ENCODE measurements around the gene MRPL45.

Gene MRPL45

DNA sequence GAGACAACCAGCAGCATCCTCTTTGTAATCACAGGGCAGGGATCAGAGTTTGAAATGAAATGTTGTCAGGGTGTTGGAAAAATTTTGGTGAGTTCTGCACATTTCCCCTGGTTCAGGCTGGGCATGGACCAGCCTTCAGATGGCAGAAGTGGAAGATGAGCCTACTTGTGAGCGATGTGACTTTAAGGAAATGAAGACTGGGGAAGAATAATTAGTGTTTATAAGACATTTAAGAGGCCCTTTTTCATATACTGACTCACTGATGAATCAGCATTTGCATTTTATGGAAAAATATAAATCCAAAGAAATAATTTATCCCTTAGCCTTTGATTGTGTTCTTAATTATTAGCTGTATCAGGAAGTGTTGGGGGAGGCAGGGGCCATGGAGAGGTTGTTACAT is 25.9 kb downstream of the MRPL45 start:
- no peak for ATAC-seq
- TF ChIP-seq ZNF8 (CRISPR knock-in tag; IDR thresholded peaks at IDR 0.05) (no peak), BACH2 (CRISPR knock-in tag; IDR thresholded peaks at IDR 0.05; ENCODE audit: borderline replicate concordance) (no peak), ISL1 (CRISPR knock-in tag; IDR thresholded peaks at IDR 0.05) (no peak), TCF4 (CRISPR knock-in tag; IDR thresholded peaks at IDR 0.05; ENCODE audit: borderline replicate concordance) (no peak), ZFP30 (CRISPR knock-in tag; IDR thresholded peaks at IDR 0.05) (no peak), ZFP3 (CRISPR knock-in tag; IDR thresholded peaks at IDR 0.05) (no peak), SNAI2 (CRISPR knock-in tag; IDR thresholded peaks at IDR 0.05) (no peak), ARNTL (CRISPR knock-in tag; IDR thresholded peaks at IDR 0.05; ENCODE audit: borderline replicate concordance, low read depth) (no peak), ZNF70 (CRISPR knock-in tag; IDR thresholded peaks at IDR 0.05) (no peak)
- TF ChIP-seq, protein P1, sequence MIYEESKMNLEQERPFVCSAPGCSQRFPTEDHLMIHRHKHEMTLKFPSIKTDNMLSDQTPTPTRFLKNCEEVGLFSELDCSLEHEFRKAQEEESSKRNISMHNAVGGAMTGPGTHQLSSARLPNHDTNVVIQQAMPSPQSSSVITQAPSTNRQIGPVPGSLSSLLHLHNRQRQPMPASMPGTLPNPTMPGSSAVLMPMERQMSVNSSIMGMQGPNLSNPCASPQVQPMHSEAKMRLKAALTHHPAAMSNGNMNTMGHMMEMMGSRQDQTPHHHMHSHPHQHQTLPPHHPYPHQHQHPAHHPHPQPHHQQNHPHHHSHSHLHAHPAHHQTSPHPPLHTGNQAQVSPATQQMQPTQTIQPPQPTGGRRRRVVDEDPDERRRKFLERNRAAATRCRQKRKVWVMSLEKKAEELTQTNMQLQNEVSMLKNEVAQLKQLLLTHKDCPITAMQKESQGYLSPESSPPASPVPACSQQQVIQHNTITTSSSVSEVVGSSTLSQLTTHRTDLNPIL (CRISPR knock-in tag; IDR thresholded peaks at IDR 0.05; ENCODE audit: low read depth) = no peak
- TF ChIP-seq, protein P2, sequence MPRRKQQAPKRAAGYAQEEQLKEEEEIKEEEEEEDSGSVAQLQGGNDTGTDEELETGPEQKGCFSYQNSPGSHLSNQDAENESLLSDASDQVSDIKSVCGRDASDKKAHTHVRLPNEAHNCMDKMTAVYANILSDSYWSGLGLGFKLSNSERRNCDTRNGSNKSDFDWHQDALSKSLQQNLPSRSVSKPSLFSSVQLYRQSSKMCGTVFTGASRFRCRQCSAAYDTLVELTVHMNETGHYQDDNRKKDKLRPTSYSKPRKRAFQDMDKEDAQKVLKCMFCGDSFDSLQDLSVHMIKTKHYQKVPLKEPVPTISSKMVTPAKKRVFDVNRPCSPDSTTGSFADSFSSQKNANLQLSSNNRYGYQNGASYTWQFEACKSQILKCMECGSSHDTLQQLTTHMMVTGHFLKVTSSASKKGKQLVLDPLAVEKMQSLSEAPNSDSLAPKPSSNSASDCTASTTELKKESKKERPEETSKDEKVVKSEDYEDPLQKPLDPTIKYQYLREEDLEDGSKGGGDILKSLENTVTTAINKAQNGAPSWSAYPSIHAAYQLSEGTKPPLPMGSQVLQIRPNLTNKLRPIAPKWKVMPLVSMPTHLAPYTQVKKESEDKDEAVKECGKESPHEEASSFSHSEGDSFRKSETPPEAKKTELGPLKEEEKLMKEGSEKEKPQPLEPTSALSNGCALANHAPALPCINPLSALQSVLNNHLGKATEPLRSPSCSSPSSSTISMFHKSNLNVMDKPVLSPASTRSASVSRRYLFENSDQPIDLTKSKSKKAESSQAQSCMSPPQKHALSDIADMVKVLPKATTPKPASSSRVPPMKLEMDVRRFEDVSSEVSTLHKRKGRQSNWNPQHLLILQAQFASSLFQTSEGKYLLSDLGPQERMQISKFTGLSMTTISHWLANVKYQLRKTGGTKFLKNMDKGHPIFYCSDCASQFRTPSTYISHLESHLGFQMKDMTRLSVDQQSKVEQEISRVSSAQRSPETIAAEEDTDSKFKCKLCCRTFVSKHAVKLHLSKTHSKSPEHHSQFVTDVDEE (CRISPR knock-in tag; IDR thresholded peaks at IDR 0.05) = no peak
- TF ChIP-seq, protein P3, sequence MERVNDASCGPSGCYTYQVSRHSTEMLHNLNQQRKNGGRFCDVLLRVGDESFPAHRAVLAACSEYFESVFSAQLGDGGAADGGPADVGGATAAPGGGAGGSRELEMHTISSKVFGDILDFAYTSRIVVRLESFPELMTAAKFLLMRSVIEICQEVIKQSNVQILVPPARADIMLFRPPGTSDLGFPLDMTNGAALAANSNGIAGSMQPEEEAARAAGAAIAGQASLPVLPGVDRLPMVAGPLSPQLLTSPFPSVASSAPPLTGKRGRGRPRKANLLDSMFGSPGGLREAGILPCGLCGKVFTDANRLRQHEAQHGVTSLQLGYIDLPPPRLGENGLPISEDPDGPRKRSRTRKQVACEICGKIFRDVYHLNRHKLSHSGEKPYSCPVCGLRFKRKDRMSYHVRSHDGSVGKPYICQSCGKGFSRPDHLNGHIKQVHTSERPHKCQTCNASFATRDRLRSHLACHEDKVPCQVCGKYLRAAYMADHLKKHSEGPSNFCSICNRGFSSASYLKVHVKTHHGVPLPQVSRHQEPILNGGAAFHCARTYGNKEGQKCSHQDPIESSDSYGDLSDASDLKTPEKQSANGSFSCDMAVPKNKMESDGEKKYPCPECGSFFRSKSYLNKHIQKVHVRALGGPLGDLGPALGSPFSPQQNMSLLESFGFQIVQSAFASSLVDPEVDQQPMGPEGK (CRISPR knock-in tag; IDR thresholded peaks at IDR 0.05; ENCODE audit: borderline replicate concordance) = no peak

DNA sequence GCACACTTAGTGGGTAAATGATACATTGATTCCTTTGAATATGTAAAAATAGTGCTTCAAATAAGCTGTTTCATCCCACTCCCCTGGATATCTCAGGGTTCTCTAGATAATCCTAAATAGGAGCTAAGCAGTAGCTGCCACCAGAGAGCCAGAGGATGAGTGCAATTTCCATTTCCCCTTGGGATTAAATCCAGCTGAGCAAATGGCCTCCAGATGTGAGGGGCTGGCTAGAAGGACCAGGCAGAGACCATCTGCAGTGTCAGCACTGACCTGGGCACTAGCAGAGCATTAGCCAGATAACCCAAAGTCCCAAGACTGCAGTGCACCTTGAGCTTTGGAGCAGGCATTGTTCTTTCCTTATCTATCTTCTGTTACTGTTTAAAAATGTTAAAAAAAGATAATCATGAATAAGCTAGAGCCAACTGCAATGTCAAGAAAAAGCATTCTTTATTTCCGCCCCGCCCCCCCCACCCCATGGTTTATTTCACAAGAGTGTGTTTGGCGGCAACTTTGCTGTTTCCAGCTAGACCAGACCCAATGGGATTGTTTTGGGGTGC is 27.3 kb downstream of the MRPL45 start:
- no peak for TF ChIP-seq ZFP30 (CRISPR knock-in tag; IDR thresholded peaks at IDR 0.05)
- TF ChIP-seq PPARA (CRISPR knock-in tag; IDR thresholded peaks at IDR 0.05; ENCODE audit: borderline replicate concordance) = no peak
- no peak for TF ChIP-seq ZNF565 (CRISPR knock-in tag; conservative IDR thresholded peaks at IDR 0.05; ENCODE audit: low read depth)
- TF ChIP-seq OSR1 (CRISPR knock-in tag; IDR thresholded peaks at IDR 0.05) = no peak
- no peak for TF ChIP-seq CSDC2 (CRISPR knock-in tag; IDR thresholded peaks at IDR 0.05)
- TF ChIP-seq SNAI2 (CRISPR knock-in tag; IDR thresholded peaks at IDR 0.05) = no peak
- no peak for TF ChIP-seq ZFP3 (CRISPR knock-in tag; IDR thresholded peaks at IDR 0.05)
- no peak for TF ChIP-seq GLIS3 (CRISPR knock-in tag; IDR thresholded peaks at IDR 0.05)
- ATAC-seq = no peak

DNA sequence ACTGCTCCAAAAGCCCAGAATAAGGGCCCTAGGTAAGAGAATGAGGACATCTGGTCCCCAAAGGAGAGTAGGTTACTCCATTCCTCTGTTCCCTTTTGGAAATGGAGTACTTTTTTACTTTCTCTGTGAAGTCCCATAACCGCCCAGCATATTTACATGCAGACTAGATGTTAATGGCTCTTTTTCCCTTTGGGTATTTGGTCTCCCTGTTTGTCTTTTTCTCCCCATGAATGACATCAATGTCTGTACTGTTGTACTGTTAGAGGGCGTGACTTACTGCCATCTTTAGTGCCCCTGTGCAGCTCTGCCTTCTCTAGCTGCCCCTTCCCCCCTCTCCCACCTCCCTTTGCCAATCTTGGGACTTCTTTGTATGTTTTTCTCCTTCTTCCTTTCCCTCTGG is 27.8 kb downstream of the MRPL45 start:
- no peak for ATAC-seq
- TF ChIP-seq, protein P2 (CRISPR knock-in tag; IDR thresholded peaks at IDR 0.05) = no peak
- TF ChIP-seq ARNTL (CRISPR knock-in tag; IDR thresholded peaks at IDR 0.05; ENCODE audit: borderline replicate concordance, low read depth) = no peak
- TF ChIP-seq PPARA (CRISPR knock-in tag; IDR thresholded peaks at IDR 0.05; ENCODE audit: borderline replicate concordance) = no peak
- no peak for TF ChIP-seq ZNF70 (CRISPR knock-in tag; IDR thresholded peaks at IDR 0.05)
- TF ChIP-seq ZNF565 (CRISPR knock-in tag; conservative IDR thresholded peaks at IDR 0.05; ENCODE audit: low read depth) = no peak
- no peak for TF ChIP-seq GLIS3 (CRISPR knock-in tag; IDR thresholded peaks at IDR 0.05)
- no peak for TF ChIP-seq TCF4 (CRISPR knock-in tag; IDR thresholded peaks at IDR 0.05; ENCODE audit: borderline replicate concordance)
- TF ChIP-seq, protein P3 (CRISPR knock-in tag; IDR thresholded peaks at IDR 0.05; ENCODE audit: borderline replicate concordance) = no peak
- TF ChIP-seq, protein P1 (CRISPR knock-in tag; IDR thresholded peaks at IDR 0.05; ENCODE audit: low read depth) = no peak
- TF ChIP-seq ZFP30 (CRISPR knock-in tag; IDR thresholded peaks at IDR 0.05) = no peak
- no peak for TF ChIP-seq ZNF8 (CRISPR knock-in tag; IDR thresholded peaks at IDR 0.05)

Data from SK-N-SH treated with all-trans-retinoic acid at 6 μM for 48 hours (cell line).